GM19372 (cell line): ENCODE results near the gene EXOC7.
"Not testable (repeated sequence)": the region's sequence is repeated elsewhere in the genome, so short reads cannot be mapped to it uniquely, and the experiment has no call there.

ENCODE experiments used
- ATAC-seq: cut with Tn5 transposase; IDR thresholded peaks from one replicate; pipeline ENCODE4 v1.9.1; 2021; ENCODE audit warnings: mild to moderate bottlenecking, low read depth, moderate library complexity; ENCODE audit not compliant: unreplicated experiment

The EXOC7 gene

GRCh38 chr17:76048711-76049110 is 54.9 kb downstream of the EXOC7 start:
- no peak for ATAC-seq

- no peak for ATAC-seq
Measured at GRCh38 chr17:76048025-76048605, 55.5 kb downstream of the EXOC7 start.

GRCh38 chr17:76046064-76046463 is 57.5 kb downstream of the EXOC7 start:
- no peak for ATAC-seq

- not testable (repeated sequence) for ATAC-seq
Measured at GRCh38 chr17:76044475-76045007, 59.0 kb downstream of the EXOC7 start.

- ATAC-seq = not testable (repeated sequence)
Measured at GRCh38 chr17:76042868-76043267, 60.7 kb downstream of the EXOC7 start.

- ATAC-seq = no peak
Measured at GRCh38 chr17:76040376-76040775, 63.2 kb downstream of the EXOC7 start.

GRCh38 chr17:76039121-76039520 is 64.5 kb downstream of the EXOC7 start:
- no peak for ATAC-seq

GRCh38 chr17:76038050-76038449 is 65.5 kb downstream of the EXOC7 start:
- ATAC-seq = no peak

- no peak for ATAC-seq
Measured at GRCh38 chr17:76036497-76037261, 66.9 kb downstream of the EXOC7 start.

- no peak for ATAC-seq
Measured at GRCh38 chr17:76034428-76035350, 68.9 kb downstream of the EXOC7 start.

- no peak for ATAC-seq
Measured at GRCh38 chr17:76033139-76033538, 70.4 kb downstream of the EXOC7 start.

GRCh38 chr17:76032780-76033108 is 70.8 kb downstream of the EXOC7 start:
- no peak for ATAC-seq

GRCh38 chr17:76032073-76032779 is 71.4 kb downstream of the EXOC7 start:
- ATAC-seq = no peak
